ENCODE measurements around the gene CCDC174. TPM values are rescaled to one million over a fixed set of nuclear protein-coding genes. Genes with fewer than 3 reads are reported as not detected.

The CCDC174 gene
- total and polyA plus RNA-seq, 2 of the 4 experiments (the other 2 are of a cell fraction), result 5.9 to 9.6 TPM

- no peak for TF ChIP-seq MAZ (IDR thresholded peaks at IDR 0.05; ENCODE audit: borderline replicate concordance, low read depth, low read length)
- no peak for TF ChIP-seq MXI1 (IDR thresholded peaks at IDR 0.05; ENCODE audit: borderline replicate concordance, low read depth, low read length)
- TF ChIP-seq CHD1 (IDR thresholded peaks at IDR 0.05; ENCODE audit: low read depth, low read length), result no peak
- no peak for TF ChIP-seq CTCF (conservative IDR thresholded peaks at IDR 0.05; ENCODE audit: low read depth, low read length)
- TF ChIP-seq RCOR1 (IDR thresholded peaks at IDR 0.05; ENCODE audit: insufficient replicate concordance, low read length), result no peak
- no peak for TF ChIP-seq FOS (IDR thresholded peaks at IDR 0.05; ENCODE audit: low read depth, low read length)
- no peak for TF ChIP-seq MAFK (IDR thresholded peaks at IDR 0.05; ENCODE audit: low read depth, low read length)
- no peak for TF ChIP-seq ELK1 (IDR thresholded peaks at IDR 0.05; ENCODE audit: borderline replicate concordance, low read depth, low read length)
- no peak for TF ChIP-seq USF2 (IDR thresholded peaks at IDR 0.05; ENCODE audit: low read depth, low read length)
- TF ChIP-seq RAD21 (IDR thresholded peaks at IDR 0.05; ENCODE audit: low read length), result no peak
- TF ChIP-seq NFE2L2 (IDR thresholded peaks at IDR 0.05; ENCODE audit: low read depth, low read length), result no peak
- TF ChIP-seq RFX5 (IDR thresholded peaks at IDR 0.05; ENCODE audit: low read depth, low read length), result no peak
- no peak for TF ChIP-seq CEBPB (IDR thresholded peaks at IDR 0.05; ENCODE audit: low read depth, low read length)
- no peak for TF ChIP-seq POLR2A (IDR thresholded peaks at IDR 0.05; ENCODE audit: low read depth, low read length)
- CTCF ChIA-PET, result no interaction called here
- Histone ChIP-seq H3K27ac (ENCODE audit: insufficient read depth, low read length) (no peak overlapping the region), H3K56ac (ENCODE audit: extremely low read depth, insufficient read depth, low read length) (no peak overlapping the region), H4K5ac (ENCODE audit: low read depth, low read length) (no peak overlapping the region), H3K18ac (ENCODE audit: low read depth, low read length) (no peak overlapping the region), H3K9me1 (ENCODE audit: insufficient read depth, low read length) (0 out of 2 replicates have a peak, but pooled peaks cover 1% of the 10 kb centered on the region), H3K79me1 (ENCODE audit: low read depth in 1 of 2, low read length in 2 of 2) (no peaks in the 10 kb centered on the region), H4K91ac (ENCODE audit: insufficient read depth, low read depth, low read length) (no peak overlapping the region), H3K9ac (ENCODE audit: low read depth, low read length) (no peak overlapping the region), H2AK5ac (ENCODE audit: low read depth, low read length) (no peak overlapping the region; the same call in 1 of the 2 replicates), H4K20me1 (ENCODE audit: insufficient read depth, low read length) (no peaks in the 10 kb centered on the region), H2BK15ac (ENCODE audit: low read depth, low read length) (no peak overlapping the region), H3K14ac (replicated peaks; ENCODE audit: low read depth, low read length) (no peak overlapping the region), H2BK20ac (ENCODE audit: low read depth, low read length) (no peak overlapping the region), H3K27me3 (ENCODE audit: control insufficient read depth, insufficient read depth, low read length) (peaks cover 7% of the 10 kb centered on the region; the same call in 1 of the 2 replicates), H2AK9ac (replicated peaks; ENCODE audit: low read depth, low read length, poor library complexity) (no peak overlapping the region), H4K8ac (ENCODE audit: low read depth in 2 of 2, low read length in 2 of 2) (no peak overlapping the region), H2BK120ac (ENCODE audit: low read depth, low read length) (no peak overlapping the region), H3K4me3 (ENCODE audit: insufficient read depth, low read depth, low read length) (no peak overlapping the region), H3K4ac (ENCODE audit: low read depth, low read length) (no peak overlapping the region), H3K23ac (ENCODE audit: low read depth, low read length) (no peak overlapping the region), H3K4me2 (ENCODE audit: low read depth, low read length) (no peak overlapping the region), H2AFZ (replicated peaks; ENCODE audit: low read length, poor library complexity) (no peak overlapping the region), H3K4me1 (ENCODE audit: control insufficient read depth, insufficient read depth, low read length) (peaks cover 6% of the 10 kb centered on the region), H3K9me3 (ENCODE audit: control insufficient read depth, insufficient read depth, low read length) (no peaks in the 10 kb centered on the region), H2BK5ac (ENCODE audit: low read depth, low read length, poor library complexity, severe bottlenecking) (no peak overlapping the region), H3K36me3 (ENCODE audit: control insufficient read depth, insufficient read depth, low read length) (no peaks in the 10 kb centered on the region)
- no TSS peak for BruUV-seq (replicated peaks)
- intact Hi-C loops (cut with micrococcal nuclease) (no loop called here), dilution Hi-C loops (cut with HindIII; ENCODE audit: low sequenced_read_pairs, unreplicated experiment) (no loop called here), in situ Hi-C loops (cut with MboI; ENCODE audit: low sequenced_read_pairs) (no loop called here)
- ATAC-seq (ENCODE audit: low read depth) (no peak), DNase-seq (no peak)
- WGBS, 2 experiments (ENCODE audit: extremely low coverage in 2 of 2, insufficient read length in 1 of 2), result no CpG with 5 or more reads among the region's 6 CpGs
- POLR2A ChIA-PET (ENCODE audit: unreplicated experiment), result no interaction called here
Observed at GRCh38 chr3:14622368-14622767, 29.2 kb upstream of the CCDC174 start.

Data from IMR-90 (cell line).